Measurements from ENCODE around the gene USP36.

Gene USP36

DNA sequence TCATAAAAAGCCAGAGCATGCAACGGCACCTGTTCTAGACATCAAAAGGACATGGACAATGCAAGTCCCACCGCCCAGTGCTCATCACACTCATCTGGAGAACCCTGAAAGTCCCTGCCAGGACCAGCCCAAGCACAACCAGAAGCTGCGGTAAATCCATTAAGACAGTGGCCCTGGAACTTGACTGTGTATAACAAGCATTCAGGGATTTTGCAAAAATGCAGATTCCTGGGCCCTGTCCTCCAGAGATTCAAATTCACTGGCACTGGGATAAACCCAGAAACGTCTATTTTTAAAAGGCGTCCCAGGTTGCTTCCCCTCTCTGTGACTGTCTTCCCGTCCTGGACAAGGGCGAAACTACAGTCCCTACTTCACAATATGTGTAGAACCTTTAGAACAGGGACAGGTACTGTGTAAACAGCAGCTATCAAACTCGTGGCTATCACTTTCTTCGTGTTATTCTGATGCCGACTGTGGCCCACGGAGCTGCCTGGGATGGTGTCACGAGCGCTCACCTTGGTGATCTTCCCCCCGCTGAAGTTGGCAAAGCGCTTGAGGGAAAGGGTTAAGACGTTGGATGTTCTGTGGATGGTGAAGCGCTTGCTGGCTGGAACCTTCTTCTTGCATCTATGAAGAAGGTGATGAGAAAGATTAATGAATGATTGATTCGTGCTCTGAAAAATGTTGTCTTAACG, 22.3 kb downstream of the USP36 start:
- Mint-ChIP-seq H3K27ac (peak overlapping the region; percentile 82), H3K4me3 (peak overlapping the region; percentile 44), H3K4me1 (peaks cover 51% of the 10 kb centered on the region), H3K36me3 (peaks cover 100% of the 10 kb centered on the region), H3K9me3 (no peaks in the 10 kb centered on the region)
- ATAC-seq (no peak), DNase-seq (ENCODE audit: low spot score in 2 of 2) (no peak)

DNA sequence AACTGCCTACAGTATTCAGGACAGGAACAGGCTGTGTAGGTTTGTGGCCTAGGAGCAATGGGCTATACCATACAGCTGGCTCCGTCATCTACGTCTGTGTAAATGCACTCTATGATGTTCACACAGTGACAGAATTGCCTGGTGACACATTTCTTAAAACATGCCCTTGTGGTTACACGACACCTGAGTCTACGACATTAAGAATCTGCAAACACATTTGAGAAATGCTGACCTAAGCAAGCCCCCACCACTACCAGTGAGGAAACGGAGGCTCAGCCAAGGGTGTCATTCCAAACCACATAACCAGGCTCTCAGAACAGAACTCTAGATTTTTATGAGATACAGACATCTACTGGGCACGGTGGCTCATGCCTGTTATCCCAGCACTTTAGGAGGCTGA, 23.5 kb downstream of the USP36 start:
- H3K4me3 Mint-ChIP-seq, result peak overlapping the region; percentile 59
- peaks cover 100% of the 10 kb centered on the region for H3K36me3 Mint-ChIP-seq
- H3K4me1 Mint-ChIP-seq, result peaks cover 48% of the 10 kb centered on the region
- ATAC-seq (peak; percentile 98), DNase-seq (ENCODE audit: low spot score in 2 of 2) (peak; percentile 48 to 85)
- H3K27ac Mint-ChIP-seq, result peak overlapping the region; percentile 89
- no peaks in the 10 kb centered on the region for H3K9me3 Mint-ChIP-seq

DNA sequence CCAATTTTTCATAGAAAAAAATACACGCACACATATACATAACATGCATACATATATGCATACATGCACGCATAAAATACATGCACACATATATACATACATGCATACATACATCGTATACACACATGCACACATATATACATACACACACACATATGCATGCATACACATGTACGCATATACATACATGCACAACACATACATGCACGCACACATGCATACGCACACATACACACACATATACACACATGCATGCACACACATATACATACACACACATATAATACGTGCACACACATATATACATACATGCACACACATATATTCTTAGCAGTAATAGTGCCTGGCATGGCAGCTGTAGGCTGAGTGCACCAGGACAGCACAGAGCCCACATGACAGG, 24.9 kb downstream of the USP36 start:
- peaks cover 48% of the 10 kb centered on the region for H3K4me1 Mint-ChIP-seq

DNA sequence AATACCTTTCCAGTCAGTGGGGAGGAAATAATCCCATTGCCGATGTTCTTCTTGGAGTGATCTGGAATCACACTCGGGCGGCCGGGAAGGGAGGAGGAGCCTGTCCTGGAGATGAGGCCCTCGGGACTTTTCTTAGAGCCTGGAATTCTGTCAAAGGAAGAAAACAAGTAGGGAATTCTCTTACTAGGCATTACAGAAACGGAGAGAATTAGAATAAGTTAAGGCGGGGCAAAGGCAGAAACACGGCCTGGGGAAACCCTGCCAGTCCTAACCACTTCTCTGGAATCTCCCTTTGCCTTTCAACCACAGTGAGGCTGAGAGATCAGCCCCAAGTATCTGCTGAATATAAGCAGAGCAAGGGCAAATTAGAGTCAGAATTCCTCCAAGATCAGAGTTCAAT, 27.8 kb downstream of the USP36 start:
- Mint-ChIP-seq H3K36me3 (peaks cover 100% of the 10 kb centered on the region), H3K4me1 (peaks cover 25% of the 10 kb centered on the region), H3K9me3 (no peaks in the 10 kb centered on the region), H3K27ac (peak overlapping the region; percentile 54), H3K4me3 (no peak overlapping the region)
- ATAC-seq (no peak), DNase-seq (ENCODE audit: low spot score in 2 of 2) (no peak)

More for the DNA sequence above, 24.9 kb downstream of the USP36 start:
- ATAC-seq, result no peak
- no peak overlapping the region for H3K4me3 Mint-ChIP-seq
- no peaks in the 10 kb centered on the region for H3K9me3 Mint-ChIP-seq
- H3K27ac Mint-ChIP-seq, result no peak overlapping the region
- peaks cover 100% of the 10 kb centered on the region for H3K36me3 Mint-ChIP-seq
- DNase-seq (ENCODE audit: low spot score in 2 of 2), result no peak

DNA sequence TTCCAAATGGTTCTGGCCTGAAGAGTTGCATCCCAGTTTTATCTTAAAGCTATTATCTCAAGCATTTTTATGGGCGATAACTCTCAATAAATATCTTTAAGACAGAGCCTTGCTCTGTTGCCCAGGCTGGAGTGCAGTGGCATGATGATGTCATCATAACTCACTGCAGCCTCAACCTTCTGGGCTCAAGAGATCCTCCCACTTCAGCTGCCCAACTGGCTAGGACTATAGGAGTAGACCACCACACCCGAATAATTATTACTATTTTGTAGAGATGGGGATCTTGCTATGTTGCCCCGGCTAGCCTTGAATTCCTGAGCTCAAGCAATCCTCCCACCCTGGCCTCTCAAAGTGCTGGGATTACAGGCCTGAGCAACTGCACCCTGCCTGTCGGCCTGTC, 32.5 kb downstream of the USP36 start:
- no peak overlapping the region for H3K4me3 Mint-ChIP-seq
- peak overlapping the region; percentile 40 for H3K27ac Mint-ChIP-seq
- H3K36me3 Mint-ChIP-seq, result peaks cover 100% of the 10 kb centered on the region
- no peak for DNase-seq (ENCODE audit: low spot score in 2 of 2)
- no peak for ATAC-seq
- no peaks in the 10 kb centered on the region for H3K9me3 Mint-ChIP-seq
- peaks cover 46% of the 10 kb centered on the region for H3K4me1 Mint-ChIP-seq

DNA sequence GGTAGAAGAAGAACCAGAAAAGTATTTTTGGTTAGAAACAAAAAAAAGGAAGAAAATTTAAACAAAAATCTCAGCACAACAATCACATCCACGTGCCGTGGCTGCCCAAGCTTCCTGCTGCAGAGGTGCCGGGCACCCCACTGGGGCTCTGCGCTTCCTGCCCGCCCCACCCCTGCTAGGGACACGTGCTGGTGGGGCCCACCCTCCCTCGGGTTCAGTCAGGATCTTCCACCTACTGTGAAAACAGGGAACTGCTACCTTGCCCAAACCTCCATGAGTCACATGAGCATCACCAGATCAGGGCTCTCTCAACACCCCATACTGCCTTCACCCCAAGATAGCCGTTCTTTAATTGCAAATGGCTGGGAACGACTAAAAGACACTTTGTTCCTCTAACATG, 34.2 kb downstream of the USP36 start:
- Mint-ChIP-seq H3K27ac (peak overlapping the region; percentile 95), H3K4me3 (peak overlapping the region; percentile 67), H3K36me3 (peaks cover 100% of the 10 kb centered on the region), H3K4me1 (peaks cover 54% of the 10 kb centered on the region), H3K9me3 (no peaks in the 10 kb centered on the region)
- ATAC-seq (peak; percentile 26), DNase-seq (ENCODE audit: low spot score in 2 of 2) (no peak)

DNA sequence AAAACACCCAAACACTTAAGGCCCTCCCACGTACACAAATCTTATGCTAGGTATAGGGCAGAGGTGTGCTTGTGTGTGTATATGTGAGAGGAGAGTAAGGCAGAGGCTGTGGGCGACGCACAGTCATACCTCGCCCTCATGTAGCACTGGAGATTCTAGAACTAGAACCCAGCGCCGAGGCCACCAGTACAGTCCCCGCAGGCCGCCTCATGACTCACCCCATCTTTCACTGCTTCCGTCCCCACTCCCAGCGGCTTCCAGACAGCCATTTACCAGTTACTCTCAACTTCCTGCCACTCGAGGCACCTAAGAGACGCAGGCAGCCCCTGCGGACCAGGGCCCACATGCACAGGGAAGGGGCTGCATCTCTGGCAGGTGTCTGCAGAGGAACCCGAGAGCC, 35.3 kb downstream of the USP36 start:
- Mint-ChIP-seq H3K4me3 (peak overlapping the region; percentile 67), H3K27ac (peak overlapping the region; percentile 95), H3K4me1 (peaks cover 63% of the 10 kb centered on the region), H3K9me3 (no peaks in the 10 kb centered on the region), H3K36me3 (peaks cover 100% of the 10 kb centered on the region)
- ATAC-seq, result peak; percentile 99
- peak; percentile 52 to 88 for DNase-seq (ENCODE audit: low spot score in 2 of 2)

DNA sequence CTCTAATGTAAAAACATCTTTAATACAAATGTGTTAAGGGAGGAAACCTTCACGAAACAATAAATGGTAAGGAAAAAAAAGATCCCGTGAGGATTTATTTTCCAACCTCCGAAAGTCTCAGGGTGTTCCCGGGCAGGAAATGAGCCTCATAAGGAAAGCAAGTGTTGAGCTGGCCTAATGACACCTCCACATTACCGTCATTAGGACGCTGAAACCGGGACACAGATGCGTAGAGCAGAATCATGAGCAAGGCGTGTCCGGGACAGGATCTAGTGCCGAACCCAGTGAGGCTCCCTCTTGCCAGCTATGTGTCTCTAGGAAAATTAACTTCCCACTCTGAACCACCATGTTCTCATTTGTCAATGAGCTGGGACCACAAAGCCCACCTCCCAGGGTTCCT, 35.8 kb downstream of the USP36 start:
- Mint-ChIP-seq H3K36me3 (peaks cover 100% of the 10 kb centered on the region), H3K27ac (peak overlapping the region; percentile 95), H3K4me3 (peak overlapping the region; percentile 67), H3K4me1 (peaks cover 68% of the 10 kb centered on the region), H3K9me3 (no peaks in the 10 kb centered on the region)
- ATAC-seq (peak; percentile 76), DNase-seq (ENCODE audit: low spot score in 2 of 2) (peak in 1 of 2 donors; percentile 76)

DNA sequence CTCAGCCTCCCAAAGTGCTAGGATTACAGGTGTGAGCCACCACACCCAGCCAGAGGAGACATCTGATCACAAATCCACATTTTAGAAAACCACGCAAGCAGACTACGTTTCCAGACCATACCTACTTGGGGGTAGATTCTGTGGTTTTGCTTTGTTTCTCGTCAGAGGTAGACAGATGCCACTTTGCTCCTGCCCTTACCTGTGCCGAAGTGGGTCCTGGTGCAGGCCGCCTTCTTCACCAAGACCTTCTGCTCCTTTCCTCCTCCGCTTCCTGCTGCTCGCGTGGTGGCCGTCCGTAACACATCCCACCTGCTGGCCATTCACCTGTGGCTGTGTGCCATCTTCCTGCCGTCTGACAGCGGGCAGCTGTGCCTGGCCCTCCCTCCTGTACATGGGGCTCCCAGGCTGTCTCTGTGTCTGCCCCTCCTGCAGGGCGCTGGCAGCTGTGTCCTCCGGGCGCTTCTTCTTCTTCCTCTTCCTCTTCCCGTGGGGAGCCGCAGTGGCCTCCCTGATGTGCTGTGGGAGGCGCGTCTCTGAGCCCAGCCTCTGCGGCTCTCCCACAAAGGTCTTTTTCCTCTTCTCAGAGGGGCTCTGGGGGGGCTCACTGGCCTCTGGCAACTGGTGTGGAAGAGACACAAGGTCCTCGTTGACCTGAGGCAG, 37.3 kb downstream of the USP36 start:
- peak overlapping the region; percentile 67 for H3K4me3 Mint-ChIP-seq
- H3K27ac Mint-ChIP-seq, result peak overlapping the region; percentile 87
- peaks cover 100% of the 10 kb centered on the region for H3K36me3 Mint-ChIP-seq
- DNase-seq (ENCODE audit: low spot score in 2 of 2), result no peak
- peaks cover 83% of the 10 kb centered on the region for H3K4me1 Mint-ChIP-seq
- H3K9me3 Mint-ChIP-seq, result no peaks in the 10 kb centered on the region
- no peak for ATAC-seq

DNA sequence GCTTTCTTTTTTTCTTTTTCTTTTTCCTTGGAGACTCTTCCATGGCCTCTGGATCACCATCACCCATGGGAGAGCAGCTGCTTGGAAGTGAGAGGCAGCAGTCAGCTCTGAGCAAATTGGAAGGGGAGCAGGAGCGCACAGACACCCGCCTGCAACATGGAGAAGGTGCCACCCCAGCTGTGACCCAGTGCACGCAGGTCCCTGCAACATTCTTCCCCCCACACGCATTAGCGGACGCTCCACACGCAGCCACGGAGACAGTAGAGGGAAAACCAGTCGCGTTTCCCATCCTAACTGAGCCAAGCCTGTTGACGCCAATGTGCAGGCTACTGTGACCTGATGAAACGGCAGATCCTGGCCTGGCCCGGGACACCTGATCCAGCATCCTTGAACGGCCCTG, 38.2 kb downstream of the USP36 start:
- Mint-ChIP-seq H3K36me3 (peaks cover 100% of the 10 kb centered on the region), H3K9me3 (no peaks in the 10 kb centered on the region), H3K4me1 (peaks cover 85% of the 10 kb centered on the region), H3K27ac (peak overlapping the region; percentile 87), H3K4me3 (peak overlapping the region; percentile 67)
- DNase-seq (ENCODE audit: low spot score in 2 of 2), result no peak
- no peak for ATAC-seq

DNA sequence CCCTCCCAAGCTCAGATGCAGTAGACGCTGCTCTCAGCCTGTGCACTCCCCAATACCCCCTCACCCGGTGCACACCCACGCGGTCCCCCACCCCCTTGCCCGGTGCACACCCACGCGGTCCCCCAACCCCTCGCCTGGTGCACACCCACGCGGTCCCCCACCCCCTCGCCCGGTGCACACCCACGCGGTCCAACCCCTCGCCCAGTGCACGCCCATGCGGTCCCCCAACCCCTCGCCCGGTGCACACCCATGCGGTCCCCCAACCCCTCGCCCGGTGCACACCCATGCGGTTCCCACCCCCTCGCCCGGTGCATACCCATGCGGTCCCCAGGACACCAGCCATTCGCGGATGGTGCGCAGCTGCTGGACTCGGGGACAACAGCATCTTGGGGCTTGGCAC, 38.6 kb downstream of the USP36 start:
- Mint-ChIP-seq H3K9me3 (no peaks in the 10 kb centered on the region), H3K4me3 (no peak overlapping the region), H3K4me1 (peaks cover 82% of the 10 kb centered on the region), H3K36me3 (peaks cover 100% of the 10 kb centered on the region), H3K27ac (no peak overlapping the region)
- ATAC-seq (no peak), DNase-seq (ENCODE audit: low spot score in 2 of 2) (no peak)

DNA sequence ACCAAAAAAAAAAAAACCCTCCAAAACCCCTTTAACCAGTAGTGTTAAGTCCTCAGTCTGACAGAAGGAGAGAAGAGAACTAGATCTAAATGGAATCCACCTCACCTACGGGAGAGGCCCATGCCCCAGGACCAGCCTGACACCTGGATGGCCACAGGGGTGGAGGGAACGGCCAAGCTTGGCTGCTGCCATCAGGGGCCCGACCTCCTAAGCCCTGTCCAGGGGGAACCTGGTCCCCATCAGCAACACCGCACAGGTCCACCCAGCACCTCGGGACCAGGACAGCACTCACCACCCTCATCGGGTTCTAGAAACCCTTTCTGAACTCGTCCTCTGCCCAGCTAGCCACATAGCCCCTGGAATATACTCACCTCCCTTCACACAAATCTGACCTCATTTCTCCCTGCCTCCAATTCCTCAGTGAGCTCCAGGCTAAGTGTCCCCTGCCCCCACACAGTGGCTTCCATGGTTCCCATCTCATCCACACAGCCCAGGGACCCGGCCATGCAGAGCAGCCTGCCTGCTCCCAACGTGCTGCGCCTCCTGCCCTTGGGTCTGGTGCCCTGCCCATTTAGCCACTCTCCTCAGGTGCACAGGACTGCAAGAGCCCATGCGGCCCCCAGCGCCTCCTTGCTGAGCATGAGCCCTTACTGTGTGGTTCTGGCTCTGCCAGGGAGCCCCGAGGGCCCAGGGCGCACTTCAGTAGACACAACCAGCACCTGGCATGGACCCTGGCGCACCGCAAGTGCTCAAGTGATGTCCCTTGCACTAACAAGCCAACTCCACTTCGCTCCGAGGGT, 40.3 kb downstream of the USP36 start:
- ATAC-seq, result no peak
- peaks cover 74% of the 10 kb centered on the region for H3K4me1 Mint-ChIP-seq
- peaks cover 100% of the 10 kb centered on the region for H3K36me3 Mint-ChIP-seq
- peak overlapping the region; percentile 92 for H3K27ac Mint-ChIP-seq
- no peaks in the 10 kb centered on the region for H3K9me3 Mint-ChIP-seq
- no peak overlapping the region for H3K4me3 Mint-ChIP-seq
- no peak for DNase-seq (ENCODE audit: low spot score in 2 of 2)

DNA sequence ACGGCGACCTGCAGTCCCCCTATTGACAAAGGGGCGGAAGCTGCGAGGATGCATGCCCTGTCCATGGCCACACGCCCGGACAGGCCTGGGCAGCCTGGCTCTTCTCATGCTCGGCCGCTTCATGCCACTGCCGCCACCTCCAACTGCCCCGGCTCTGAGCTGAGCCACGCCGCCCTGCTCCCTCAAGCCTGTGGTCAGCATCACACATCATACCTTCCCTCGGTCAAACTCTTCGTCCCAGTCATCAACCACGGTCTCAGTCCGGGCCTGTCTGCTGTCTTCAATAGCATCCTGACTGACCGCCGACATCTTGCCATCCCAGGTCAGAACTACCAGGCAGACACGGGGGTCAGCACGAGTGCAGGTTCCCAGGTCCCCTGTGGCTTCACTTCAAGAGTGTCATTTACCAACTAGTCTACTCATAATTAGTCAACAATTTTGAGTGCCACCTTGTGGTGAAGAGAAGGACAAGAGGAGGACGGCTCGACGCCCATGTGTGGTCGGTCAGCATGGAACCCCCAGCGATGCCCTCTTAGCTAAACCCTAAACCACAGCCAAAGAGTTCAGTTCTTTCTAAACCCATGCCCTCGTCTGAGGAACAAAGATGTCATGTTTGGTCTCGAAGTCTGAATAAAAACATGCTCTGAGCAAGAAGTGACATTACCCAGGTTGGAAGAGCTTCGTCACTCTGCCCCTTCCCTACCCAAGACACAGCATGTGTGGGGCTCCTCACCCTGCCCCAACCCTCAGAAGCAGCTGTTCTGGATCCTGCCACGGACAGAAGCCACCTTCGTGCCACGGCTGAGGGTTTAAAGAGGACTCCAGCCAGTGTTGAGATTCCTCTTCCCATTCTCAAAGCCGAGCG, 41.7 kb downstream of the USP36 start:
- H3K4me1 Mint-ChIP-seq, result peaks cover 79% of the 10 kb centered on the region
- peak overlapping the region; percentile 92 for H3K27ac Mint-ChIP-seq
- DNase-seq (ENCODE audit: low spot score in 2 of 2) (no peak), ATAC-seq (peak; percentile 78)
- H3K36me3 Mint-ChIP-seq, result peaks cover 100% of the 10 kb centered on the region
- H3K4me3 Mint-ChIP-seq, result peak overlapping the region; percentile 61
- H3K9me3 Mint-ChIP-seq, result no peaks in the 10 kb centered on the region

DNA sequence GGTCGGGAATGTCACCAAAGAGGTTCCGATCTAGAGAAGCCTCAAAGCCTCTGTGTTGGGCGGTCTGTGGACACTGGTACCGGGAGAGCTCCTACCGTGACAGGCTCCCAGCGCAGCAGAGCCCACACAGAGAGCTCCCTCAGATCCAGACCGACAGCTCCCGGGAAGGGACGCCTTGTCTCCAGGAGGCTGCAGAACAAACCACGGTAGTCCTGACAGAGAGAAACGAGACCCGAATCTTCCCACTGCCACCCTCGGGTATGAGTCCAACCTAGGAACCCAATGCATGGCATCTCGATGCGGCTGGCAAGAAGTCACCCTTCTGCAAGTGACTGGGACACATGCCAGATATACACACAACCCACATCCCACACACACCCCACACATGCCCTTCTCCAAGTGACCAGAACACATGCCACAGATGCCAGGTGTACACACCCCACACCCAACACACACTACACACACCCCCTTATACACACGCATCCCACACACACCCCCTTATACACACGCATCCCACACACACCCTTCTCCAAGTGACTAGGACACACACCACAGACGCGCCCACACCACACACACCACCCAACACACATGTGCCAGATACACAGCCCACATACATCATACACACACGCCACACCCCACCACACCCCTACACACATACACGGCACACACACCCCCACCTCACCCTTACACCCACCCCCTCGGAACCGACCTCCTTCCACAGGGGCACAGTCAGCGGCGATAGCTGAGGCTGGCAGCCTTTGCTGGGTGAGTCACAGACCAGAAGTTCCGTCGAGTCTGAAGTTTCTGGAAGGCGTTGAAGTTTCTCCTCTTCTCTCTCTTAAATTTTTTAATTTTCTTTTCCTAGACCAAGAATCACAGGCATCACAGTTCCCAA, 42.7 kb downstream of the USP36 start:
- Mint-ChIP-seq H3K36me3 (peaks cover 95% of the 10 kb centered on the region), H3K27ac (peak overlapping the region; percentile 92), H3K9me3 (no peaks in the 10 kb centered on the region), H3K4me3 (peak overlapping the region; percentile 61), H3K4me1 (peaks cover 76% of the 10 kb centered on the region)
- ATAC-seq, result peak; percentile 67
- no peak for DNase-seq (ENCODE audit: low spot score in 2 of 2)
